Measurements from ENCODE around the gene SYT15. TPM values are rescaled to one million over a fixed set of nuclear protein-coding genes. Genes with fewer than 3 reads are reported as not detected.
"Not testable (repeated sequence)": the region's sequence is repeated elsewhere in the genome, so short reads cannot be mapped to it uniquely, and the experiment has no call there.

The SYT15 gene
- total RNA-seq, 4 donors from 2014 or later, result 4.2 to 11.0 (median 6.9) TPM

GRCh38 chr10:46588221-46588620 is 9.3 kb downstream of the SYT15 start:
- not testable (repeated sequence) for H3K36me3 ChIP-seq; H3K9me3 ChIP-seq; H3K27ac ChIP-seq; H3K27me3 ChIP-seq; DNase-seq (ENCODE audit: low spot score in 2 of 2); H3K4me1 ChIP-seq; H3K4me3 ChIP-seq
- no CpG with 5 or more reads among the region's 3 CpGs for WGBS, 2 donors

DNA sequence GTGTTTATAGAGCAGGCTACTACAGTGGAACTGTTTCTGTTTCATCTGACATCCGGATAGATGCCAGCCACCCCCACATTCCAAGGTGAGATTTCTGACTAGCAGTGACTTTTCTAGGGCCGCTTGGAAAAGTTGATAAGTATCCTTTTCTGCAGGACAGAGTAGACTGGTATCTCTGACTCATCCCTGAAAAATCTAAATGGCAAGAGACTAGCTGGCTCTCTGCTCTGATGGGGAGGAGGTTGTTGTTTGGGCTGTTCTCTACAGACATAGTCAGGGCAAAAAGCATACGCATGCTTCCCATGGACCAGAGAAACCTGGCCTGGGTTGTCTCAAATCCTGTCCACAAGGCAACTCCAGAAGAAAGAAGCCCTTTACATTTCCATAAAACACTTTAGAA is 10.7 kb downstream of the SYT15 start:
- not testable (repeated sequence) for H3K4me1 ChIP-seq; H3K9me3 ChIP-seq; H3K27ac ChIP-seq; H3K27me3 ChIP-seq; H3K36me3 ChIP-seq; H3K4me3 ChIP-seq; DNase-seq (ENCODE audit: low spot score in 2 of 2)
- WGBS, 2 donors, result no CpG with 5 or more reads among the region's 3 CpGs

GRCh38 chr10:46591053-46591452 is 12.1 kb downstream of the SYT15 start:
- H3K4me3 ChIP-seq, H3K27me3 ChIP-seq: not testable (repeated sequence)
- no CpG with 5 or more reads among the region's 8 CpGs for WGBS, 2 donors

DNA sequence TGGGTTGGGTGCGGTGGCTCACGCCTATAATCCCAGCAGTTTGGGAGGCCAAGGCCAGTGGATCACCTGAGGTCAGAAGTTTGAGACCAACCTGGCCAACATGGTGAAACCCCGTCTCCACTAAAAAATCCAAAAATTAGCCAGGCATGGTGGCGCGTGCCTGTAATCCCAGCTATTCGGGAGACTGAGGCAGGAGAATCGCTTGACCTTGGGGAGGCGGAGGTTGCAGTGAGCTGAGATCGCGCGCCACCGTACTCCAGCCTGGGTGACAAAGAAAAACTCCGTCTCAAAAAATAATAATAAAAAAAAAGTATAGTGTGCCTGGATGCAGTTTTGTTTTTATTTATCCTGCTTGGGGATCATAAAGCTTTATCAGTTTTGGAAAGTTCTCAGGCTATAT is 14.4 kb downstream of the SYT15 start:
- WGBS, 2 donors, result 95 to 96% methylated on average over 13 of the region's 13 CpGs

More at GRCh38 chr10:46591053-46591452, 12.1 kb downstream of the SYT15 start:
- not testable (repeated sequence) for H3K9me3 ChIP-seq; H3K4me1 ChIP-seq; DNase-seq (ENCODE audit: low spot score in 2 of 2); H3K27ac ChIP-seq; H3K36me3 ChIP-seq

GRCh38 chr10:46594453-46595063 is 15.6 kb downstream of the SYT15 start:
- WGBS, 2 donors, result 13 to 18% methylated on average over 4 to 5 of the region's 6 CpGs

More for the DNA sequence above, 14.4 kb downstream of the SYT15 start:
- not testable (repeated sequence) for H3K4me1 ChIP-seq; H3K36me3 ChIP-seq; H3K27me3 ChIP-seq; H3K9me3 ChIP-seq; H3K4me3 ChIP-seq; H3K27ac ChIP-seq; DNase-seq (ENCODE audit: low spot score in 2 of 2)

GRCh38 chr10:46596570-46596969 is 17.6 kb downstream of the SYT15 start:
- not testable (repeated sequence) for H3K36me3 ChIP-seq; H3K27me3 ChIP-seq; H3K4me1 ChIP-seq; H3K9me3 ChIP-seq; DNase-seq (ENCODE audit: low spot score in 2 of 2)
- peak overlapping the region in 1 of 4 donors; percentile 54 for H3K27ac ChIP-seq
- H3K4me3 ChIP-seq, result peak overlapping the region in 1 of 4 donors; percentile 10
- WGBS, 2 donors, result 44 to 53% methylated on average over 2 of the region's 4 CpGs

More at GRCh38 chr10:46594453-46595063, 15.6 kb downstream of the SYT15 start:
- H3K4me3 ChIP-seq; H3K9me3 ChIP-seq; H3K27ac ChIP-seq; H3K36me3 ChIP-seq; DNase-seq (ENCODE audit: low spot score in 2 of 2); H3K4me1 ChIP-seq; H3K27me3 ChIP-seq: not testable (repeated sequence)

- H3K27ac ChIP-seq, result not testable (repeated sequence)
- peak in 1 of 2 donors; percentile 24 for DNase-seq (ENCODE audit: low spot score in 2 of 2)
Measured at GRCh38 chr10:46597616-46598246, 18.8 kb downstream of the SYT15 start.

GRCh38 chr10:46600516-46600915 is 21.6 kb downstream of the SYT15 start:
- H3K9me3 ChIP-seq; H3K4me3 ChIP-seq; DNase-seq (ENCODE audit: low spot score in 2 of 2); H3K27ac ChIP-seq; H3K36me3 ChIP-seq; H3K4me1 ChIP-seq; H3K27me3 ChIP-seq: not testable (repeated sequence)
- 71 to 100% methylated on average over 1 of the region's 1 CpG for WGBS, 2 donors

More at GRCh38 chr10:46597616-46598246, 18.8 kb downstream of the SYT15 start:
- H3K4me1 ChIP-seq, H3K36me3 ChIP-seq, H3K9me3 ChIP-seq, H3K27me3 ChIP-seq: not testable (repeated sequence)
- peak in 2 of 5 experiments; percentile 12 to 21 for TF ChIP-seq CTCF (IDR thresholded peaks at IDR 0.05)
- H3K4me3 ChIP-seq, result peak overlapping the region; percentile 26 to 46 (median 37)
- 0% methylated on average over 11 of the region's 44 CpGs for WGBS, 2 donors

- not testable (repeated sequence) for H3K36me3 ChIP-seq; H3K4me1 ChIP-seq; H3K27ac ChIP-seq; H3K27me3 ChIP-seq; H3K4me3 ChIP-seq; DNase-seq (ENCODE audit: low spot score in 2 of 2); H3K9me3 ChIP-seq
- WGBS, 2 donors, result no CpG with 5 or more reads among the region's 6 CpGs
Measured at GRCh38 chr10:46615540-46615939, 36.6 kb downstream of the SYT15 start.

GRCh38 chr10:46616227-46616626 is 37.3 kb downstream of the SYT15 start:
- not testable (repeated sequence) for H3K27me3 ChIP-seq; H3K4me3 ChIP-seq; H3K36me3 ChIP-seq; H3K27ac ChIP-seq; H3K9me3 ChIP-seq; H3K4me1 ChIP-seq; DNase-seq (ENCODE audit: low spot score in 2 of 2)
- no CpG with 5 or more reads among the region's 3 CpGs for WGBS, 2 donors

DNA sequence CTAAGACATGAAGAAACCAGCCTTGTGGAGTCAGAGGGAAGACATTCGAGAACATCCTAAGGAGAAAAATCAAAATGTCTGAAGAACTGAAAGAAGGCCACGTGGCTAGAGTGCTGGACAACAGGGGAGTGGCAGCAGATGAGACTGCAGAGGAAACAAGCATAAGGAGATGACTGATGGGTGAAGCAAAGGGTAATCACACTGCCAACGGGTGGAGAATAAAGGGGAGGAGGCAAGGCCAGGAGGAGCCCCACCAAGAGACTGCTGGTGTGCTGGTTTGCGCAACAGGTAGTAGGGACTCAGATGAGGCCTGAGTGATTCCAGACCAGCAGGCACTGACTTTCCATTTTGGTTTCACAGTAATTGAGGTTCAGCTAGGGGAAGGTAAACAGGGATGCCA is 38.2 kb downstream of the SYT15 start:
- WGBS, 2 donors, result 74 to 78% methylated on average over 3 of the region's 4 CpGs
- H3K27me3 ChIP-seq; H3K4me3 ChIP-seq; H3K9me3 ChIP-seq; DNase-seq (ENCODE audit: low spot score in 2 of 2); H3K27ac ChIP-seq; H3K4me1 ChIP-seq; H3K36me3 ChIP-seq: not testable (repeated sequence)

DNA sequence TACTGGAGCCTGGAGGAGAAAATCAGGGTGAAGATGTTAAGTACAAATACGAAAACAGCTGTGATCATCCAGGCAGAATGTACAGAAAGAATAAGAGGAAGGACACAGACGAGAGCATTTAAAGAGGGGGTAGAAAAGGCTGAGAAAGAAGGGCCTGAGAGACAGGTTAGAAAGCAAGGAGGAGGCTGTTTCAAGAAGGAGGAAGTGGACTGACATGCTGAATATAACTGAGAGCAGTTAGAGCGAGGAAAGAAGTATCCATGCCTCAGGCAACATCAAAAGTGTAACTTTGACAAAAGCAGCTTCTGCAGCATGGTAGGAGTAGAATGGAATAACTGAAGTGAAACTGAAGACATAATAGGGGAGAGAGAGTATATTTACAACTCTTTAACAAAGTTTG is 39.0 kb downstream of the SYT15 start:
- not testable (repeated sequence) for H3K36me3 ChIP-seq; H3K27ac ChIP-seq; DNase-seq (ENCODE audit: low spot score in 2 of 2); H3K27me3 ChIP-seq; H3K4me3 ChIP-seq; H3K9me3 ChIP-seq; H3K4me1 ChIP-seq
- WGBS, 2 donors, result 73 to 89% methylated on average over 3 of the region's 3 CpGs

All from tibial nerve (tissue), 4 donors.